HL-60 (cell line): Measurements from ENCODE around the gene RNH1.

Source experiments
- DNase-seq, 2 experiments: peaks; one replicate each; pipeline ENCODE4 v3.0.0-alpha.2; 2010 to 2020; ENCODE audit warnings: low read depth in 1 of 2, low spot score in 1 of 2
- H3K27ac ChIP-seq: fragments of 250-450 bp; sonication (Bioruptor Pico); replicated peaks from 2 replicates; pipeline ENCODE4 v1.5.1; 2020; ENCODE audit warnings: mild to moderate bottlenecking, moderate library complexity
- H3K27me3 ChIP-seq: fragments of 250-450 bp; sonication (Bioruptor Pico); 2 replicates; pipeline ENCODE4 v1.5.1; 2021; ENCODE audit warnings: mild to moderate bottlenecking, moderate library complexity; ENCODE audit not compliant: insufficient read depth, poor library complexity, severe bottlenecking
- H3K4me3 ChIP-seq: replicated peaks from 2 replicates; pipeline ENCODE4 v1.5.1; 2011; ENCODE audit warnings: mild to moderate bottlenecking, control low read depth, low read length; ENCODE audit not compliant: insufficient read depth
- GABPA ChIP-seq: IDR thresholded peaks from 2 replicates; pipeline ENCODE4 v1.6.1; 2012; ENCODE audit warnings: low read depth
- POLR2AphosphoS5 ChIP-seq: IDR thresholded peaks from 2 replicates; pipeline ENCODE4 v1.6.1; 2012; ENCODE audit warnings: low read depth
- SPI1 ChIP-seq: IDR thresholded peaks from 2 replicates; pipeline ENCODE4 v1.6.1; 2012; ENCODE audit warnings: low read depth, mild to moderate bottlenecking, borderline replicate concordance
- TF ChIP-seq, protein P1 (sequence below): IDR thresholded peaks from 2 replicates; pipeline ENCODE4 v1.6.1; 2012; ENCODE audit warnings: low read depth; ENCODE audit not compliant: insufficient replicate concordance
- TF ChIP-seq, protein P2 (sequence below): IDR thresholded peaks from one replicate; pipeline ENCODE4 v1.5.1; 2011; ENCODE audit warnings: low read length, control low read depth, inconsistent platforms; ENCODE audit not compliant: insufficient read depth

The RNH1 gene

DNA sequence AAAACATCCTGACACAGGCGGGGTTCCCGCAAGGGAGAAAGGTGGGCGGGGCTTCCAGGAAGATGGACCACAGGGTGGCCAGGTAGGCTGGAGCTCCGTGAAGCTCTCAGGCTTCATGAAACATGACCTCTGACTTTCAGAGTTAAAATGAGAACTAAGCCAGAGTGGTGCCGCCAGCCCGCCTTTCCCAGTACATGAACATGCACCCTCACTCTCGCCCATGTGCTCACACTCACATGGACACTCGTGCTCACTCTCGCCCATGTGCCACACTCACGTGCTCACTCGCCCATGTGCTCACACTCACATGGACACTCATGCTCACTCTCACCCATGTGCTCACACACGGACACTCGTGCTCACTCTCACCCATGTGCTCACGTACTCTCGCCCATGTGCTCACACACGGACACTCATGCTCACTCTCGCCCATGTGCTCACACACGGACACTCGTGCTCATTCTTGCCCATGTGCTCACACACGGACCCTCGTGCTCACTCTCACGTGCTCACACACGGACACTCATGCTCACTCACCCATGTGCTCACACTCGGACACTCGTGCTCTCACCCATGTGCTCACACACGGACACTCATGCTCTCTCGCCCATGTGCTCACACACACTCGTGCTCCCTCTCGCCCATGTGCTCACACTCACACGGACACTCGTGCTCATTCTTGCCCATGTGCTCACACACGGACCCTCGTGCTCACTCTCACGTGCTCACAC is 10.0 kb downstream of the RNH1 start:
- TF ChIP-seq, protein P1, sequence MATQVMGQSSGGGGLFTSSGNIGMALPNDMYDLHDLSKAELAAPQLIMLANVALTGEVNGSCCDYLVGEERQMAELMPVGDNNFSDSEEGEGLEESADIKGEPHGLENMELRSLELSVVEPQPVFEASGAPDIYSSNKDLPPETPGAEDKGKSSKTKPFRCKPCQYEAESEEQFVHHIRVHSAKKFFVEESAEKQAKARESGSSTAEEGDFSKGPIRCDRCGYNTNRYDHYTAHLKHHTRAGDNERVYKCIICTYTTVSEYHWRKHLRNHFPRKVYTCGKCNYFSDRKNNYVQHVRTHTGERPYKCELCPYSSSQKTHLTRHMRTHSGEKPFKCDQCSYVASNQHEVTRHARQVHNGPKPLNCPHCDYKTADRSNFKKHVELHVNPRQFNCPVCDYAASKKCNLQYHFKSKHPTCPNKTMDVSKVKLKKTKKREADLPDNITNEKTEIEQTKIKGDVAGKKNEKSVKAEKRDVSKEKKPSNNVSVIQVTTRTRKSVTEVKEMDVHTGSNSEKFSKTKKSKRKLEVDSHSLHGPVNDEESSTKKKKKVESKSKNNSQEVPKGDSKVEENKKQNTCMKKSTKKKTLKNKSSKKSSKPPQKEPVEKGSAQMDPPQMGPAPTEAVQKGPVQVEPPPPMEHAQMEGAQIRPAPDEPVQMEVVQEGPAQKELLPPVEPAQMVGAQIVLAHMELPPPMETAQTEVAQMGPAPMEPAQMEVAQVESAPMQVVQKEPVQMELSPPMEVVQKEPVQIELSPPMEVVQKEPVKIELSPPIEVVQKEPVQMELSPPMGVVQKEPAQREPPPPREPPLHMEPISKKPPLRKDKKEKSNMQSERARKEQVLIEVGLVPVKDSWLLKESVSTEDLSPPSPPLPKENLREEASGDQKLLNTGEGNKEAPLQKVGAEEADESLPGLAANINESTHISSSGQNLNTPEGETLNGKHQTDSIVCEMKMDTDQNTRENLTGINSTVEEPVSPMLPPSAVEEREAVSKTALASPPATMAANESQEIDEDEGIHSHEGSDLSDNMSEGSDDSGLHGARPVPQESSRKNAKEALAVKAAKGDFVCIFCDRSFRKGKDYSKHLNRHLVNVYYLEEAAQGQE: no peak
- TF ChIP-seq POLR2AphosphoS5: peak; percentile 39
- no peak overlapping the region for H3K4me3 ChIP-seq
- no peak for DNase-seq
- H3K27ac ChIP-seq: no peak overlapping the region
- H3K27me3 ChIP-seq: no peaks in the 10 kb centered on the region

DNA sequence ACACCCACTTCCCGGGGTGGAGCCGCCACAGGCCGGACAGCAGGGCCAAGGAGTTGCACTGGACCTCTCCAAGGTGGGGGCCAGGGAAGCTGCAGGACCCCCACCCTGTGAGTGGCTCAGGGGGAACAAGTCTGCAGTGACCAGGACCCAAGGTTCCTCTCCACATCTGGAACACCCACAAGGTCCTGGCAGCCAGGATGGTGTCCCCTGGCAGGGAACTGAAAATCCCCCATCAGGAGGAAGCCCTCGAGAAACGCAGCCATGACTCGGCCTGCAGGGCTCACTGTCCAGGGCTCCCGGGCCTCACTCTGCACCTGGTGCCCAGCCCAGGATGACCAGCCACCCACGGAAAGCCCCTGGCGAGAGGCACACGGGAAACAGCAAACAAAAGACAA is 11.5 kb downstream of the RNH1 start:
- DNase-seq: no peak
- H3K27me3 ChIP-seq: no peaks in the 10 kb centered on the region
- H3K4me3 ChIP-seq: no peak overlapping the region
- TF ChIP-seq SPI1 (no peak), GABPA (no peak), POLR2AphosphoS5 (no peak)
- TF ChIP-seq, protein P1: no peak
- H3K27ac ChIP-seq: no peak overlapping the region

- no peak overlapping the region for H3K27ac ChIP-seq
- no peak overlapping the region for H3K4me3 ChIP-seq
- no peaks in the 10 kb centered on the region for H3K27me3 ChIP-seq
- TF ChIP-seq SPI1: no peak
- no peak for TF ChIP-seq GABPA
- TF ChIP-seq, protein P1: no peak
- TF ChIP-seq, protein P2, sequence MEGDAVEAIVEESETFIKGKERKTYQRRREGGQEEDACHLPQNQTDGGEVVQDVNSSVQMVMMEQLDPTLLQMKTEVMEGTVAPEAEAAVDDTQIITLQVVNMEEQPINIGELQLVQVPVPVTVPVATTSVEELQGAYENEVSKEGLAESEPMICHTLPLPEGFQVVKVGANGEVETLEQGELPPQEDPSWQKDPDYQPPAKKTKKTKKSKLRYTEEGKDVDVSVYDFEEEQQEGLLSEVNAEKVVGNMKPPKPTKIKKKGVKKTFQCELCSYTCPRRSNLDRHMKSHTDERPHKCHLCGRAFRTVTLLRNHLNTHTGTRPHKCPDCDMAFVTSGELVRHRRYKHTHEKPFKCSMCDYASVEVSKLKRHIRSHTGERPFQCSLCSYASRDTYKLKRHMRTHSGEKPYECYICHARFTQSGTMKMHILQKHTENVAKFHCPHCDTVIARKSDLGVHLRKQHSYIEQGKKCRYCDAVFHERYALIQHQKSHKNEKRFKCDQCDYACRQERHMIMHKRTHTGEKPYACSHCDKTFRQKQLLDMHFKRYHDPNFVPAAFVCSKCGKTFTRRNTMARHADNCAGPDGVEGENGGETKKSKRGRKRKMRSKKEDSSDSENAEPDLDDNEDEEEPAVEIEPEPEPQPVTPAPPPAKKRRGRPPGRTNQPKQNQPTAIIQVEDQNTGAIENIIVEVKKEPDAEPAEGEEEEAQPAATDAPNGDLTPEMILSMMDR: no peak
- no peak; the same call in none of the 2 replicates for TF ChIP-seq POLR2AphosphoS5
- no peak for DNase-seq
Measured at GRCh38 chr11:494761-495536, 12.1 kb downstream of the RNH1 start.
